Kidney (tissue), 14 donors: Measurements from ENCODE around the gene RPL10A. TPM values are rescaled to one million over a fixed set of nuclear protein-coding genes. Genes with fewer than 3 reads are reported as not detected.
"Not testable (repeated sequence)": the region's sequence is repeated elsewhere in the genome, so short reads cannot be mapped to it uniquely, and the experiment has no call there.

ENCODE experiments used
- DNase-seq, 5 donors: peaks; one replicate each; pipeline ENCODE4 v3.0.0-alpha.2; 2013 to 2020
- FAIRE-seq: peaks from 2 replicates; lab custom pipeline; 2012; peaks lifted over from hg19 to GRCh38; lab: Jason Lieb, UNC
- H3K27ac ChIP-seq, 2 donors: one replicate each; pipeline ENCODE4 v1.7.0; 2013; ENCODE audit warnings: low read depth in 2 of 2, low read length in 2 of 2, inconsistent platforms in 1 of 2
- H3K27me3 ChIP-seq: one replicate; pipeline ENCODE4 v1.7.1; 2013; ENCODE audit warnings: low read length, inconsistent platforms; ENCODE audit not compliant: control insufficient read depth, insufficient read depth
- H3K36me3 ChIP-seq, 3 donors: one replicate each; pipeline versions ENCODE4 v1.7.0 to v1.7.1; 2013; ENCODE audit warnings: low read length in 3 of 3, control low read depth in 1 of 3, inconsistent platforms in 1 of 3; ENCODE audit not compliant: insufficient read depth in 3 of 3, control insufficient read depth in 2 of 3
- H3K4me1 ChIP-seq, 3 donors: one replicate each; pipeline versions ENCODE4 v1.7.0 to v1.7.1; 2013; ENCODE audit warnings: low read length in 3 of 3, inconsistent platforms in 1 of 3, low read depth in 1 of 3; ENCODE audit not compliant: control insufficient read depth in 2 of 3, insufficient read depth in 2 of 3
- H3K4me3 ChIP-seq, 3 donors: one replicate each; pipeline versions ENCODE4 v1.7.0 to v1.8.1; 2013; ENCODE audit warnings: low read length in 3 of 3, control low read depth in 1 of 3, inconsistent platforms in 1 of 3
- H3K9ac ChIP-seq, 3 donors: one replicate each; pipeline versions ENCODE4 v1.7.0 to v1.7.1; 2013; ENCODE audit warnings: low read length in 3 of 3, control low read depth in 1 of 3, inconsistent platforms in 1 of 3
- H3K9me3 ChIP-seq, 3 donors: one replicate each; pipeline versions ENCODE4 v1.7.0 to v1.7.1; 2013; ENCODE audit warnings: low read length in 3 of 3, control low read depth in 1 of 3, inconsistent platforms in 1 of 3; ENCODE audit not compliant: control insufficient read depth in 2 of 3, insufficient read depth in 1 of 3
- intact Hi-C: fragments of 100-400 bp; cut with DNase I; formaldehyde crosslinking; loops from one replicate; pipeline ENCODE4 v1.11.1; 2022
- polyA plus RNA-seq: library from polyadenylated mRNA; stranded (reverse); fragments of 350-450 nt; fragmentation: Illumina TruSeq; extraction: RNeasy Lipid Tissue Mini Kit (QIAGEN cat#74804); gene quantifications from one replicate; pipeline ENCODE4 v1.2.3, GENCODE V29; 2014; ENCODE audit warnings: low read depth, low replicate concordance; ENCODE audit not compliant: insufficient read depth
- total RNA-seq: library from RNA; stranded (reverse); fragmentation: NEBNext Ultra II Directional; extraction: Animal tissue kit (Norgen Biotek cat#: 25700); gene quantifications from one replicate; pipeline ENCODE4 v1.2.1, GENCODE V29; 2021
- TF ChIP-seq, protein P1 (sequence below): IDR thresholded peaks from 3 replicates; pipeline ENCODE4 v1.5.1; 2012; ENCODE audit warnings: mild to moderate bottlenecking, moderate library complexity, borderline replicate concordance; ENCODE audit not compliant: insufficient read depth; ENCODE audit errors: extremely low read depth
- donor health status: control.
- donor health status: control.
- donor health status: control.
- donor health status: control.
- donor health status: control.
- donor health status: DM: yes; HTN: yes; CAD: no.
- donor health status: Normal renal cell carcinoma (clear cell type).

The RPL10A gene
- total and polyA plus RNA-seq, 2 donors from 2014 or later = 1,159 to 1,291 TPM

DNA sequence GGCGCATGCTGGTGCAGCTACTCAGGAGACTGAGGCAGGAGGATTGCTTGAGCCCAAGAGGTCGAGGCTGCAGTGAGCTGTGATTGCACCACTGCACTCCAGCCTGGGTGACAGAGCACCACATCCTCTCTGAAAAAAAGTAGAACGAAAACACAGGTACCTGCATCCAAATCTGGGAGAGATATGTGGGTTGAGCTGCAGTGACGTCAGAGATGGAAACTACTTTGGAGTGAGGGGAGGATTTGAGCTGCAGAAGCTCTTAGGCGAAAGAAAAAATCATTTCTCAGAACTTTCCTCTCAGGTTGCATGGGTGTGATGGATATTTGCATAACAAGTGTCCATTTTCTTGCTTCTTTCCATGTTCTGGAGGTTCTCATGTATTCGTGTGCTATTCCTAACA lies 48.5 kb downstream of the RPL10A start:
- H3K36me3 ChIP-seq = no peaks in the 10 kb centered on the region
- no peak overlapping the region for H3K27ac ChIP-seq
- H3K9ac ChIP-seq = no peak overlapping the region
- intact Hi-C loops = no loop called here
- H3K9me3 ChIP-seq = no peaks in the 10 kb centered on the region
- no peaks in the 10 kb centered on the region for H3K27me3 ChIP-seq
- TF ChIP-seq, protein P1, sequence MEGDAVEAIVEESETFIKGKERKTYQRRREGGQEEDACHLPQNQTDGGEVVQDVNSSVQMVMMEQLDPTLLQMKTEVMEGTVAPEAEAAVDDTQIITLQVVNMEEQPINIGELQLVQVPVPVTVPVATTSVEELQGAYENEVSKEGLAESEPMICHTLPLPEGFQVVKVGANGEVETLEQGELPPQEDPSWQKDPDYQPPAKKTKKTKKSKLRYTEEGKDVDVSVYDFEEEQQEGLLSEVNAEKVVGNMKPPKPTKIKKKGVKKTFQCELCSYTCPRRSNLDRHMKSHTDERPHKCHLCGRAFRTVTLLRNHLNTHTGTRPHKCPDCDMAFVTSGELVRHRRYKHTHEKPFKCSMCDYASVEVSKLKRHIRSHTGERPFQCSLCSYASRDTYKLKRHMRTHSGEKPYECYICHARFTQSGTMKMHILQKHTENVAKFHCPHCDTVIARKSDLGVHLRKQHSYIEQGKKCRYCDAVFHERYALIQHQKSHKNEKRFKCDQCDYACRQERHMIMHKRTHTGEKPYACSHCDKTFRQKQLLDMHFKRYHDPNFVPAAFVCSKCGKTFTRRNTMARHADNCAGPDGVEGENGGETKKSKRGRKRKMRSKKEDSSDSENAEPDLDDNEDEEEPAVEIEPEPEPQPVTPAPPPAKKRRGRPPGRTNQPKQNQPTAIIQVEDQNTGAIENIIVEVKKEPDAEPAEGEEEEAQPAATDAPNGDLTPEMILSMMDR = no peak
- H3K4me3 ChIP-seq = no peak overlapping the region
- no peaks in the 10 kb centered on the region for H3K4me1 ChIP-seq
- FAIRE-seq (no peak), DNase-seq (no peak)

DNA sequence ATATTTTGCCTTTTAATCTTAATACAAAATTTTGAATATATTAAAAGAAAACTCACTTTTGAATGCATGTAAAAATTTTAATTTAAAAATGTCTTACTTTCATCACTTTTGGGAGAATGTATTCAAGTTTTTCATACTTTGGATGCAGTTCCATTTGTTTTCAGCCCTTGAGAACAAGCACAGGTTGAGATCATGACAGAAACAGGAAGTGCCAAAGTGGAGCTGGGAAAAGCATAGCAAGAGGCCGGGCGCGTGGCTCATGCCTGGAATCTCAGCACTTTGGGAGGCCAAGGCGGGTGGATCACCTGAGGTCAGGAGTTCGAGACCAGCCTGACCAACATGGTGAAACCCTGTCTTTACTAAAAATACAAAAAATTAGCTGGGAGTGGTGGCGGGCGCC lies 49.8 kb downstream of the RPL10A start:
- DNase-seq, H3K36me3 ChIP-seq, FAIRE-seq, intact Hi-C loops, H3K9ac ChIP-seq, H3K9me3 ChIP-seq, H3K4me3 ChIP-seq, H3K27me3 ChIP-seq, H3K4me1 ChIP-seq, H3K27ac ChIP-seq: not testable (repeated sequence)

DNA sequence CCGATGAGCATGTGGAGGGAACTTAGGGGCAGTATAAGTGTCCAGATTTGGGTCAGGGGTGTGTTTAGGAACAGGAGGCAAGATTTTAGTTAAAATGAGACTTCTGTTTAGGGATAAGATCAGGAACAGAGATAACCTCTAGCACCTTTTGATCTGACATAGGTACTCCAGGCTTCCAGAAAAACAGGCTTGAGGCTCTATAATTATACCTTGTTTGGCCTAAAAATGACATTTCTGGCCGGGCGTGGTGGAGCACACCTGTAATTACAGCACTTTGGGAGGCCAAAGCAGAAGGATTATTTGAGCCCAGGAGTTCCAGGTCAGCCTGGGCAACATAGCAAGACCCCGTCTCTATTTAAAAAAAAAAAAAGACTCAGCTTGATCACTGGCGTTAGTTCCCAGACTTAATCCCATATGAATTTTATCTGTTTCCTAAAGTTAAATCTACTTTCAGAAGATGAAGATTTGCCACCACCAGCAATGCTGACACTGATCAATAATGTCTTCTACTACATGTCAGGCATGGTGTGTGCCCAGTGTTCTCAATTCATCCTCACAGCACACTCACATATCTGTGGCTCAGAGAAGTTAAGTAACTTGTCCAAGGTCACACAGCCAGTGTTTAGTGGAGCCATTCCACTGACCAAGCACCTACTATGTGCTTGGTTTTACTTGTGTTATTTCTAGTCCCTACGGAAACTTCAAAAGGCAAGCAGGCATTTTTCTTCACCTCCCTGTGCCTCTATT lies 50.5 kb downstream of the RPL10A start:
- Histone ChIP-seq H3K9ac (no peak overlapping the region), H3K36me3 (no peaks in the 10 kb centered on the region), H3K4me1 (peaks cover 0 to 2% (median 0%) of the 10 kb centered on the region in 3 donors), H3K27me3 (no peaks in the 10 kb centered on the region), H3K27ac (no peak overlapping the region), H3K9me3 (no peaks in the 10 kb centered on the region), H3K4me3 (no peak overlapping the region)
- intact Hi-C loops = no loop called here
- TF ChIP-seq, protein P1 = no peak
- FAIRE-seq (no peak), DNase-seq (no peak)

DNA sequence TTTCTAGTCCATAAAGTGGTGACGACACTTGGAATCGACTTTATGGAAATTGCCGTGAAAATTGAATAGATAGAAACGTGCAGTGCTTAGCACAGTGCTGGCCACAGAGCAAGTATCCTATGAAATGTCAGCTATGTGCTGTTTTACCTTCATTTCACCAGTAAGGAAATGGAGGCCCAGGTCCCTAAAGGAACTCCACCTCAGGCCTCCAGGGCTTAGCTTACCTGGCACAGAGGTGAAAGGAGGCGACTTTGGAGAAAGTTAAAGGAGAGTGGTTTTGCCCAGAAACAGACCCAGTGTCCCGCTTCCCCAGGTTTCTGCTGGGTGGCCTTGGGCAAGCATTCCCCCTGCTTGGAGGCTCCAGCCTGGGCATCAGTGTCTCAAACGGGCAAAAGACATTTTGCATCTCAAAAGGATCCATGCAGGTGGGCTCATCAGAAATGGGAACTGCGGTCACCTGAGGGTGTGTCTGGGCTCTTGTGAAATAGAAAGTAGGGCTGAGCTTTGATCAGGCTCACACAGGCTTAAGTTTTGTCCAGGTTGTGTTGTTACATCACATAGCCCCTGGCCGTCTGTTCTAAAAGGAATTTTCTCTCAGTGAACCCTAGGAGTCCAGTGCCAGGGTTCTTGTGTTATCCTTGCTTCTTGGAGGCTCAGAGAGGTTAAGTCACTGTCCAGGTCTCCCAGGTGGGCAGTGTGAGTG lies 51.3 kb downstream of the RPL10A start:
- no peak for FAIRE-seq
- H3K9me3 ChIP-seq = no peaks in the 10 kb centered on the region
- intact Hi-C loops = loop anchor here (5.0 kb wide), 1 partner anchor 218 kb away; the partner anchor contains the start of gene ARMC12

More for the DNA sequence above, 51.3 kb downstream of the RPL10A start:
- no peaks in the 10 kb centered on the region for H3K27me3 ChIP-seq
- TF ChIP-seq, protein P1 = no peak
- H3K4me3 ChIP-seq = no peak overlapping the region
- H3K27ac ChIP-seq = no peak overlapping the region
- DNase-seq = no peak
- peaks cover 0 to 2% (median 0%) of the 10 kb centered on the region in 3 donors for H3K4me1 ChIP-seq
- no peak overlapping the region for H3K9ac ChIP-seq
- no peaks in the 10 kb centered on the region for H3K36me3 ChIP-seq
